HG02798 (cell line): ENCODE results near the gene UBL5.

Experiments
- ATAC-seq: cut with Tn5 transposase; IDR thresholded peaks from one replicate; pipeline ENCODE4 v1.9.1; 2021; ENCODE audit warnings: mild to moderate bottlenecking; ENCODE audit not compliant: unreplicated experiment, poor library complexity

UBL5 gene

DNA sequence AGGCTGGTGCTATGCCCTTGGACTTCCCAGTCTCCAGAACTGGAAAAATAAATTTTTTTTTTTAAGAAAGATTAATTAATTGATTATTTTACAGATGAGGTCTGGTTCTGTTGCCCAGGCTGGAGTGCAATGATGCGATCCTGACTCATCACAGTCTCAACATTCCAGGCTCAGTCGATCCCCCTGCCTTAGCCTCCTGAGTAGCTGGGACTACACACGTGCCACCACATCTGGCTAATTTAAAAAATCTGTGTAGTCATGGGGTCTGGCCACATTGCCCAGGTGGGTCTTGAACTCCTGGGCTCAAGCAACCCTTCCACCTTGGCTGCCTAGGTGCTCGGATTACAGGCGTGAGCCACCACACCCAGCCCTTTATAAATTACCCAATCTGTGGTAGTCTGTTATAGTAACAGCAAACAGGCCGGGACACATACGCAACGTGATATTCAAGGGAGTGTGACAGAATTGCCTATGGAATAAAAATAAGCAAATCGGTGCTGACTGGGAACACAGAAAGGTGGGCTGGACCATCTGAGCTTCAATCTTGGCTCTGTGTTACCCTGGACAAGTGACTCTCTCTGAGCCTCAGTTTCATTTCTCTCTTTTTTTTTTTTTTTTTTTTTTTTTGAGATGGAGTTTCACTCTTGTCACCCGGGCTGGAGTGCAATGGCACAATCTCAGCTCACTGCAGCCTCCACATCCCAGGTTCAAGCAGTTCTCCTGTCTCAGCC lies 50.2 kb downstream of the UBL5 start:
- ATAC-seq: no peak

- ATAC-seq: no peak
Measured at GRCh38 chr19:9878511-9879196, 50.9 kb downstream of the UBL5 start.
